Measurements from ENCODE around the gene RASSF8.

RASSF8 gene

DNA sequence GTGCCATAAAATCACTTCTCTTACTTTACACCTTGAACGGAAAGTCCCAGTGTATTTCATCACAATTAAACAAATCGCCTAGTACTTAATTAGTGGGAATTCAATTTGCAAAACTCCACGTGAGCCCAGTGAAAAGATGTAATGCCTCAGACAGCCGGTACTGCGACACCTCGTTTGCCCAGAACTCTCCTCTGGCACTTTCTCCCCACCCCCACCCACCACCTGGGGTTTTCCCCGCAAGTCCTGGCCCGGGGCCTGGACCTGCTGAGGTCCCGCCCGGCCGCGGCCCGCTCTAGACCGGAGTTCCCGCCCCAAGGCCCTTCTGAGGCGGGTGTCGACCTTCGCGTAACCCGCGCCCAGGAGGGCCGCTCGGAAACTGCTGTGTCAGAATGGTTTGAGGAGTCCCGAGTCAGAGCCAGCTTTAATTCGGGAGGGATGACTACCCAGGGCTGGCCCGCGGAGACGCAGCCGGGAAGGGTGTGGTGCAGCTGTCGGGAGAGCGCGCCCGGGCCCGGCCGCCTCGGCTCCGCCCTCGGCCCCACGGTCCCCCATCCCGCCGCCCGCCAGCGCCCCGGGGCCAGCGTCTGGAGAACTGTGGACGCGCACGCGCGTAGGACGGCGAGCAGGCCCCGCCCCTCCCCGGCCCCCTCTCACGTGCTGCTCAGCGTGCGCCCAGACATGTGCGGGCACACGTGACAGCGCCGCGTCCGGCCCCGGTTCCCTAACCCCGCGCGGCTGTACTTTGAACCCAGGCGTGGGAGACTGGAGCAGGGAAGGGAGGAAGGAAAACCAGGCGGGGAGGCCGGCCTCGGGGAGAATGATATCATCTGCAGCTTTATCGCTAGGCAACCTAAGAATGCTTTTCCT, 155.6 kb downstream of the RASSF8 start:
- peak; percentile 92 for DNase-seq (ENCODE audit: low read depth)

DNA sequence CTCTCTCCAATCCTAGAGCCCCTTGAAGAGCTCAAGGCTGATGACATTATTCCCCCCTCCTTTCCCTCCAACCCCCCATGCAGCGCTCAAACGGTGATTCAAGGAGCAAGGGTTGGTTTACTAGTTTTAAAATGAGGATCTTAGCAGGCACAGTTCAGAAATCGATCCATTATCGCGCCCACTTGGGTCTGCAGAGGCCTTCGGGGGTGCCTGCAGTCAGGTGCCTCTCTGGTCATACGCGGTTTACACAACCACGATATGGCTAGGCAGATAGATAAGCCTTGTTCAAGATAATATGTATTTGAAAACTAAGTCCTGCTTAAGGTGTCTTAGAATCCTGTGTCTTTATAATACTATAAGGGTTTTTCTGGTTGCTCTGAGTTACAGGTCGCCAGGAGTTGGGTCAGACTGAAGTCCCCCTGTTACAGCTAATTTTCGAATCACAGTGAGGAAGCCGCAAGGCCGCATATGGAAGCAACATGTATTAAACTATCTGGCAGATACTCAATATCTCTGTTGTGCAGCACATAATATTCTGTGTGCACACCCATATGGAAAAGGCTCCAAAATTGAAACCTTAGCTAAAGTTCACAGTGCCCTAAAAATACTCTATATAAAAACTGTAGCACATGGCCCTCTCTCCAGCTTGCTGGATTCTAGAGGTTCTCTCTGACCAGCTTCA, 156.4 kb downstream of the RASSF8 start:
- no peak for DNase-seq (ENCODE audit: low read depth)
- TF ChIP-seq CTCF (IDR thresholded peaks at IDR 0.05; ENCODE audit: low read length, missing control alignments), result no peak
- peak overlapping the region; percentile 53 for H3K4me3 ChIP-seq (replicated peaks; ENCODE audit: low read depth, low read length)

More for the DNA sequence above, 155.6 kb downstream of the RASSF8 start:
- peak overlapping the region; percentile 53 for H3K4me3 ChIP-seq (replicated peaks; ENCODE audit: low read depth, low read length)
- peak; percentile 21 for TF ChIP-seq CTCF (IDR thresholded peaks at IDR 0.05; ENCODE audit: low read length, missing control alignments)

- no peak overlapping the region for H3K4me3 ChIP-seq (replicated peaks; ENCODE audit: low read depth, low read length)
- no peak for DNase-seq (ENCODE audit: low read depth)
- no peak for TF ChIP-seq CTCF (IDR thresholded peaks at IDR 0.05; ENCODE audit: low read length, missing control alignments)
Measured at GRCh38 chr12:26116829-26117715, 158.6 kb downstream of the RASSF8 start.

DNA sequence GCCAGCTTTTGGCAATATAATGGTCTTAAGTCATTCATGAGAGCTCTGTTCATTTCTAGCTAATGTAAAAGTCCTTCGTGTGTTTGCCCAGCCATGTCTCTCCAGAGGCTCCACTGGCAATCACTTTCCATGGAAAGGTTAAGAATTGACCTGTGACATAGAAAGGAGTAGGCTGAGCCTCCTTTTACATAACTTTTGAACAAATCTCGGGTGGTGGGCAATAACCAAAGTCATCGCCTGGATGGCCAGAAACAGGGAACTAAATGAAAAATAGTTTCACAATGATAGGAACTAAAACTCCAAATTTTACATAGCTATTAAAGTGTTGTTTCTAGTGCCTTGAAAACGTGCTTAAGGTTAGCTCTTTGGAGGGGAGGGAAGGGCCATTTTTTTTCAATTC, 159.8 kb downstream of the RASSF8 start:
- no peak for DNase-seq (ENCODE audit: low read depth)
- TF ChIP-seq CTCF (IDR thresholded peaks at IDR 0.05; ENCODE audit: low read length, missing control alignments), result no peak
- H3K4me3 ChIP-seq (replicated peaks; ENCODE audit: low read depth, low read length), result no peak overlapping the region

DNA sequence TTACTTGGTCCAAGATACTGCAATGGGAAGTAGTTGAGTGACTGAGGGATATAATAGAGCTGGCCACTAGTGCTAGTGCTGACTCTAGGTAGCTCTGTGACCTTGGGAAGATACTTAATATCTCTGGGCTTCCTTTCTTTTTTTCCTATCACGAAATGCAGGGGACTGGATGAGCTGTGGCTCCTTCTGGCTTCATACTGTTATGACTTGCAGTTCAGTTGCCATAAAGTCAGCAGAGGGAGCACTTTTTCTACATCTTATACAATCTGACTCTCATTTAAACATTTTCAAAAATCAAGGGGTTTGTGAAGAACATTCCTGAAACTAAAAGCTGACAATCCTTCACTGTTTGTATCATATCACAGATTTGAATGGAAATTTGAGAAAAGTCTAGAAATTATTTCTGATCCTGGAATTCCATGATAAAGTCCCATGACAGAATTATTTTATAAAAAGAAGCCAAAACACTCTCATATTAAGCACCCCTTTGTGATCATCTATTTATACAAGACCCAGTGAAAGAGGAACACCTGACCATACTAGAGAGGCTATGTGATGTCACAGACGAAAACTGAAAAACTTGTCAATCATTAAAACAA, 161.0 kb downstream of the RASSF8 start:
- peak; percentile 75 for TF ChIP-seq CTCF (IDR thresholded peaks at IDR 0.05; ENCODE audit: low read length, missing control alignments)
- DNase-seq (ENCODE audit: low read depth), result peak; percentile 83
- H3K4me3 ChIP-seq (replicated peaks; ENCODE audit: low read depth, low read length), result no peak overlapping the region

DNA sequence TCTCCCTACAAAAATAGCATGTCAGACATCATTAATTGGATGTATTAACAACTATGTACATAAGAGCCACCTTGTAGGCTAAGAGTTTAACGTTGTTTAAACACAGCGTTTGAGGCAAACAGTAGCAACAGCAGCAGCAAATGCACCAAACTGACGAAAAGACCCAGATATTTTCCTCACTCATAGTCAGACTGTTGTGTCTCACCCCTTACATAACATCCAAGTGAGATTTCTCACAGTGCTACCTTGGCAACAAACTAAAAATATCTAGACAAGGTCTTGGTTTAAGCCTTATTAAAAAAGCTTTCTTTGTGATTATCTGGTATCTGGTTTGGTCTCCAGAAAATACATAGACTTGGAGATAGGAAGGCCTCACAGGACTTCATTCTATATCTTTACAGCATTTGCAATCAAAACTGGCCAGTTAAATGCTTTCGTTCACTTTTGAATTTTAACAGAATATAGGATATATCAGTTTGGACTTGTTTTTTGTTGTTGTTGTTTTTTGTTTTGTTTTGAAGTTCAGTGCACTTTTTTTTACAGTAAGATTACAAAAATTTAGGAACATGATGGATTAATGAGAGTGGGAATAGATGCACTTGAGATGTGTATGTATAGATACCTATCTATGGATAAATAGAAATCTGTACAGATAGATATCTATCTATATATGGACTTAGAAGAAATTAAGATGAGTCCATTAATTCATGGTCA, 162.2 kb downstream of the RASSF8 start:
- TF ChIP-seq CTCF (IDR thresholded peaks at IDR 0.05; ENCODE audit: low read length, missing control alignments), result no peak
- no peak overlapping the region for H3K4me3 ChIP-seq (replicated peaks; ENCODE audit: low read depth, low read length)
- no peak for DNase-seq (ENCODE audit: low read depth)
